ENCODE data around the gene SMIM3. TPM values are rescaled to one million over a fixed set of nuclear protein-coding genes. Genes with fewer than 3 reads are reported as not detected.

SMIM3 gene
- total RNA-seq, 1 donor from 2014 or later = 46.7 TPM

DNA sequence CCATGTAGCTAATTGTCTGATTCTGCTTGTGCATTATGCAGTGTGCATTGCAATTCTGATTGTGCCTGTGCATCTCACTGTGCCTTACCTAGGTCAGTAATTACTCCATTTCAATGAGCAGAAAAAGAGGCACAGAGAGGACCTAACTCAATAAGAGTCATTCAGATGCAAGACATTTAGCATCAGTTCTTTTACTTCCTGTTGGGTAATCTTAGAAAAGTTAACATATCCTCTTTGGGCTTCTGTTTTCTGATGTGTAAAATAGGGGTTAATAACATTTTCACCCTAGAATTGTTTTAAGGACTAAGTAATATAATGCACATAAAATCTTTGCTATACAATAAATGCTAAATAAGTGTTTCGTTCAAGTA lies 12.8 kb upstream of the SMIM3 start:
- no peaks in the 10 kb centered on the region for H3K9me3 ChIP-seq
- DNase-seq (ENCODE audit: extremely low spot score in 2 of 2) = no peak
- H3K27ac ChIP-seq = no peak overlapping the region
- no peaks in the 10 kb centered on the region for H3K27me3 ChIP-seq
- no peaks in the 10 kb centered on the region for H3K4me1 ChIP-seq
- intact Hi-C loops (cut with DNase I) = no loop called here
- no peaks in the 10 kb centered on the region for H3K36me3 ChIP-seq
- no peak overlapping the region for H3K4me3 ChIP-seq
- no peak for TF ChIP-seq POLR2AphosphoS5 (IDR thresholded peaks at IDR 0.05; ENCODE audit: insufficient read depth in 1 of 2, low read depth in 1 of 2)
- TF ChIP-seq, protein P1, sequence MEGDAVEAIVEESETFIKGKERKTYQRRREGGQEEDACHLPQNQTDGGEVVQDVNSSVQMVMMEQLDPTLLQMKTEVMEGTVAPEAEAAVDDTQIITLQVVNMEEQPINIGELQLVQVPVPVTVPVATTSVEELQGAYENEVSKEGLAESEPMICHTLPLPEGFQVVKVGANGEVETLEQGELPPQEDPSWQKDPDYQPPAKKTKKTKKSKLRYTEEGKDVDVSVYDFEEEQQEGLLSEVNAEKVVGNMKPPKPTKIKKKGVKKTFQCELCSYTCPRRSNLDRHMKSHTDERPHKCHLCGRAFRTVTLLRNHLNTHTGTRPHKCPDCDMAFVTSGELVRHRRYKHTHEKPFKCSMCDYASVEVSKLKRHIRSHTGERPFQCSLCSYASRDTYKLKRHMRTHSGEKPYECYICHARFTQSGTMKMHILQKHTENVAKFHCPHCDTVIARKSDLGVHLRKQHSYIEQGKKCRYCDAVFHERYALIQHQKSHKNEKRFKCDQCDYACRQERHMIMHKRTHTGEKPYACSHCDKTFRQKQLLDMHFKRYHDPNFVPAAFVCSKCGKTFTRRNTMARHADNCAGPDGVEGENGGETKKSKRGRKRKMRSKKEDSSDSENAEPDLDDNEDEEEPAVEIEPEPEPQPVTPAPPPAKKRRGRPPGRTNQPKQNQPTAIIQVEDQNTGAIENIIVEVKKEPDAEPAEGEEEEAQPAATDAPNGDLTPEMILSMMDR (IDR thresholded peaks at IDR 0.05) = no peak
- no peak for TF ChIP-seq POLR2A (IDR thresholded peaks at IDR 0.05)

DNA sequence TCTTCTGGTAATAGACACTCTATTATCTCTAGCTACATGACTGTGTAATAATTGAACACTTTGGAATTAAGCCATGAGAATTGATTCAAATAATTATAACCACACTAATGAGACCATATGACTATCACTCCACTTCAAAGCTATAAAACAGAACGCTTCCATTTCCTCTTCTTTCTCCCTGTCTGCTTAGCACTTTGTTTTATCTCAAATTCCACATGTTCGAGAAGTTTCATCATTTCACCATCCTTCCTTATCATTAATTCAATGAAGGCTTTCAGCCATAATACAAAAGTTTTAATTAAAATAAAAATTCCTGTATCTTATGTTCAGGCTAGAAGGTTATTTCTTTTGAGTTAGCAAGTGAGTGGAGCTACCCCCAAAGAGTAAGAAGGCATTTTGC lies 12.3 kb upstream of the SMIM3 start:
- no peaks in the 10 kb centered on the region for H3K36me3 ChIP-seq
- no peak overlapping the region for H3K4me3 ChIP-seq
- no peaks in the 10 kb centered on the region for H3K27me3 ChIP-seq
- H3K9me3 ChIP-seq = no peaks in the 10 kb centered on the region
- no peak for DNase-seq (ENCODE audit: extremely low spot score in 2 of 2)
- H3K4me1 ChIP-seq = no peaks in the 10 kb centered on the region
- TF ChIP-seq, protein P1 (IDR thresholded peaks at IDR 0.05) = no peak
- TF ChIP-seq POLR2A (IDR thresholded peaks at IDR 0.05) = no peak
- no peak overlapping the region for H3K27ac ChIP-seq
- intact Hi-C loops (cut with DNase I) = no loop called here

- H3K27ac ChIP-seq = no peak overlapping the region
- no peaks in the 10 kb centered on the region for H3K27me3 ChIP-seq
Observed at GRCh38 chr5:150771034-150771795, 7.3 kb upstream of the SMIM3 start.

GRCh38 chr5:150774145-150774544 lies 4.4 kb upstream of the SMIM3 start:
- intact Hi-C loops (cut with DNase I) = no loop called here
- no peak for TF ChIP-seq POLR2AphosphoS5 (IDR thresholded peaks at IDR 0.05; ENCODE audit: insufficient read depth in 1 of 2, low read depth in 1 of 2)
- TF ChIP-seq, protein P1 (IDR thresholded peaks at IDR 0.05) = no peak
- TF ChIP-seq POLR2A (IDR thresholded peaks at IDR 0.05) = no peak

More at GRCh38 chr5:150771034-150771795, 7.3 kb upstream of the SMIM3 start:
- Histone ChIP-seq H3K9me3 (no peaks in the 10 kb centered on the region), H3K4me3 (no peak overlapping the region), H3K4me1 (no peaks in the 10 kb centered on the region), H3K36me3 (no peaks in the 10 kb centered on the region)
- TF ChIP-seq, protein P1 (IDR thresholded peaks at IDR 0.05) = no peak
- TF ChIP-seq POLR2A (IDR thresholded peaks at IDR 0.05) = no peak
- no peak for TF ChIP-seq POLR2AphosphoS5 (IDR thresholded peaks at IDR 0.05; ENCODE audit: insufficient read depth in 1 of 2, low read depth in 1 of 2)
- no peak for DNase-seq (ENCODE audit: extremely low spot score in 2 of 2)
- intact Hi-C loops (cut with DNase I) = no loop called here

DNA sequence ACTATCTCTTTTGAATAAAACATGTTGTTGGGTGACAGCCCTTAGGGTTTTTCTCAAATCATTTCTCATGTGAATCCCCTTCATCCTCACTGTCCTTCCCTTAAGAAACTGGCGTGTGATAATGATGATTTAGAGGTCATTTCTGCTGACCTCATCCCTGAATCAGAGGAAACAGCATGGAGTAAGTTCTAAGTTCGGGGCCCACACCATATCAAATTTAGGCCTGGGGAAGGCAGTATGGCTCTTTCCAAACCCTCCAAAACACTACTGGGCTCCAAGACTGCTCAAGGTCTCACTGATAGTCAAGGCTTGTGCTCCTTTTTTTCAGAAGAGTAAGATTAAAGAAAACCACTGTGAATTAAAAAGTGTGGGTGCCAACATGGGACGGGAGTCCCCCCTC lies 872 bp upstream of the SMIM3 start:
- intact Hi-C loops (cut with DNase I) = no loop called here
- DNase-seq (ENCODE audit: extremely low spot score in 2 of 2) = no peak
- no peaks in the 10 kb centered on the region for H3K9me3 ChIP-seq
- no peaks in the 10 kb centered on the region for H3K36me3 ChIP-seq
- no peak for TF ChIP-seq POLR2A (IDR thresholded peaks at IDR 0.05)
- TF ChIP-seq, protein P1 (IDR thresholded peaks at IDR 0.05) = no peak
- no peak for TF ChIP-seq POLR2AphosphoS5 (IDR thresholded peaks at IDR 0.05; ENCODE audit: insufficient read depth in 1 of 2, low read depth in 1 of 2)
- no peaks in the 10 kb centered on the region for H3K27me3 ChIP-seq
- H3K4me3 ChIP-seq = peak overlapping the region; percentile 66 to 71
- peak overlapping the region; percentile 86 for H3K27ac ChIP-seq
- peaks cover 46% of the 10 kb centered on the region for H3K4me1 ChIP-seq

More at GRCh38 chr5:150774145-150774544, 4.4 kb upstream of the SMIM3 start:
- Histone ChIP-seq H3K4me1 (peaks cover 11% of the 10 kb centered on the region), H3K27me3 (no peaks in the 10 kb centered on the region), H3K9me3 (no peaks in the 10 kb centered on the region), H3K36me3 (no peaks in the 10 kb centered on the region), H3K4me3 (no peak overlapping the region), H3K27ac (no peak overlapping the region)
- no peak for DNase-seq (ENCODE audit: extremely low spot score in 2 of 2)
